Activated CD4-positive, alpha-beta T cell treated with anti-CD3 and anti-CD28 coated beads for 36 hours (primary cell): ENCODE results near the gene ARHGAP33. TPM values are rescaled to one million over a fixed set of nuclear protein-coding genes. Genes with fewer than 3 reads are reported as not detected.

Source experiments
- ATAC-seq: fragments of 200-7000 bp; cut with Tn5 transposase; one replicate; pipeline ENCODE4 v1.10.0; 2021; ENCODE audit warnings: mild to moderate bottlenecking, moderate library complexity
- CTCF ChIA-PET: fragments of 350-600 bp; sonication (Branson Sonifier 250); formaldehyde crosslinking; loops from one replicate; lab custom pipeline; 2021; ENCODE audit warnings: antibody characterized with exemption; lab: Charles Lee
- POLR2A ChIA-PET: fragments of 350-600 bp; sonication (Branson Sonifier 250); formaldehyde crosslinking; loops from one replicate; lab custom pipeline; 2021; ENCODE audit warnings: antibody characterized with exemption, inconsistent platforms; lab: Charles Lee
- DNase-seq: peaks from one replicate; pipeline ENCODE4 v3.0.0-alpha.2; 2020
- H3K27ac Mint-ChIP-seq: one replicate; pipeline ENCODE4 v1.8.0; 2021; ENCODE audit warnings: mixed read lengths
- H3K27me3 Mint-ChIP-seq: one replicate; pipeline ENCODE4 v1.8.0; 2021; ENCODE audit warnings: mixed read lengths
- H3K36me3 Mint-ChIP-seq: one replicate; pipeline ENCODE4 v1.8.0; 2021; ENCODE audit warnings: low read depth, mixed read lengths
- H3K4me1 Mint-ChIP-seq: one replicate; pipeline ENCODE4 v1.8.0; 2021; ENCODE audit warnings: mixed read lengths
- H3K4me3 Mint-ChIP-seq: one replicate; pipeline ENCODE4 v1.8.0; 2021; ENCODE audit warnings: mild to moderate bottlenecking, moderate library complexity, mixed read lengths
- H3K9me3 Mint-ChIP-seq: one replicate; pipeline ENCODE4 v1.8.0; 2021; ENCODE audit warnings: low read depth, mixed read lengths
- intact Hi-C, 2 experiments: fragments of 100-400 bp; cut with DNase I in 1 of 2; cut with micrococcal nuclease in 1 of 2; formaldehyde crosslinking; loops; one replicate each; pipeline versions ENCODE4 v1.14.2 to v1.15.1; 2022 to 2024; cut with DNase I, micrococcal nuclease
- total RNA-seq, 2 experiments: library from RNA; stranded (reverse); gene quantifications; one replicate each; pipeline ENCODE4 v1.2.3, GENCODE V29; 2021

ARHGAP33 gene
- total RNA-seq, 2 experiments from 2014 or later = 27.8 to 35.2 TPM

GRCh38 chr19:35740423-35741202 is 34.8 kb upstream of the ARHGAP33 start:
- Mint-ChIP-seq H3K27ac (peak overlapping the region; percentile 96), H3K9me3 (no peaks in the 10 kb centered on the region), H3K27me3 (no peaks in the 10 kb centered on the region), H3K4me3 (peak overlapping the region; percentile 82), H3K36me3 (peaks cover 49% of the 10 kb centered on the region), H3K4me1 (peaks cover 28% of the 10 kb centered on the region)
- intact Hi-C loops = loop anchor here (1.0 to 10.0 kb wide), 14 partner anchors 18 to 596 kb away; partner anchors contain the start of genes APLP1 (in 1 of the 2), ARHGAP33 (in 1 of the 2), ETV2 (in 1 of the 2) and FXYD7 (in 1 of the 2)
- ChIA-PET POLR2A (interaction anchor here (0.6 to 1.3 kb wide), 9 partner anchors 10 to 49 kb away, joined by 3 to 6 read pairs (median 4); no protein-coding TSS in a partner anchor), CTCF (interaction anchor here (0.6 to 2.2 kb wide), 14 partner anchors 10 to 274 kb away, joined by 3 to 14 read pairs (median 3); partner anchors contain the start of genes ALKBH6 and HAUS5)
- ATAC-seq (peak; percentile 67), DNase-seq (peak; percentile 99)

- intact Hi-C loops = loop anchor here (1.0 to 10.0 kb wide), 6 partner anchors 48 to 596 kb away; partner anchors contain the start of genes ETV2 (in 1 of the 2), FXYD7 (in 1 of the 2), POLR2I (in 1 of the 2) and SDHAF1 (in 1 of the 2)
- Mint-ChIP-seq H3K36me3 (peaks cover 46% of the 10 kb centered on the region), H3K4me3 (peak overlapping the region; percentile 82), H3K27me3 (no peaks in the 10 kb centered on the region), H3K9me3 (no peaks in the 10 kb centered on the region), H3K27ac (peak overlapping the region; percentile 96), H3K4me1 (peaks cover 33% of the 10 kb centered on the region)
- ATAC-seq (no peak), DNase-seq (no peak)
- ChIA-PET POLR2A (interaction anchor here (1.0 to 1.3 kb wide), 7 partner anchors 12 to 49 kb away, joined by 3 to 6 read pairs (median 4); no protein-coding TSS in a partner anchor), CTCF (interaction anchor here (0.7 to 2.2 kb wide), 9 partner anchors 10 to 273 kb away, joined by 3 to 14 read pairs (median 3); partner anchors contain the start of gene ALKBH6)
Measured at GRCh38 chr19:35741203-35741515, 34.2 kb upstream of the ARHGAP33 start.

- CTCF ChIA-PET = interaction anchor here (1.0 to 1.2 kb wide), 3 partner anchors 15 to 44 kb away, joined by 3 read pairs; partner anchors contain the start of gene HSPB6
- H3K9me3 Mint-ChIP-seq = no peaks in the 10 kb centered on the region
- H3K4me3 Mint-ChIP-seq = peak within 1 kb of the TSS; percentile 99
- peak within 1 kb of the TSS; percentile 96 for H3K27ac Mint-ChIP-seq
- intact Hi-C loops = loop anchor here (1.0 to 10.0 kb wide), 4 partner anchors 15 to 597 kb away; partner anchors contain the start of genes ETV2 (in 1 of the 2), FXYD7 (in 1 of the 2), HSPB6 (in 1 of the 2) and SDHAF1 (in 1 of the 2)
- ATAC-seq = peak; percentile 1
- H3K27me3 Mint-ChIP-seq = no peaks in the 10 kb centered on the region
- DNase-seq = peak; percentile 88
- POLR2A ChIA-PET = interaction anchor here (0.8 to 1.2 kb wide), 5 partner anchors 24 to 189 kb away, joined by 3 to 8 read pairs (median 6); partner anchors contain the start of gene COX6B1
- peaks cover 41% of the 10 kb centered on the region for H3K36me3 Mint-ChIP-seq
- H3K4me1 Mint-ChIP-seq = peaks cover 39% of the 10 kb centered on the region
Measured at GRCh38 chr19:35742121-35742724, 33.1 kb upstream of the ARHGAP33 start, which contains the start of gene IGFLR1. Gene IGFLR1 (minus strand): TSS chr19:35742452. CDS start chr19:35741180, 1,272 bp downstream.

DNA sequence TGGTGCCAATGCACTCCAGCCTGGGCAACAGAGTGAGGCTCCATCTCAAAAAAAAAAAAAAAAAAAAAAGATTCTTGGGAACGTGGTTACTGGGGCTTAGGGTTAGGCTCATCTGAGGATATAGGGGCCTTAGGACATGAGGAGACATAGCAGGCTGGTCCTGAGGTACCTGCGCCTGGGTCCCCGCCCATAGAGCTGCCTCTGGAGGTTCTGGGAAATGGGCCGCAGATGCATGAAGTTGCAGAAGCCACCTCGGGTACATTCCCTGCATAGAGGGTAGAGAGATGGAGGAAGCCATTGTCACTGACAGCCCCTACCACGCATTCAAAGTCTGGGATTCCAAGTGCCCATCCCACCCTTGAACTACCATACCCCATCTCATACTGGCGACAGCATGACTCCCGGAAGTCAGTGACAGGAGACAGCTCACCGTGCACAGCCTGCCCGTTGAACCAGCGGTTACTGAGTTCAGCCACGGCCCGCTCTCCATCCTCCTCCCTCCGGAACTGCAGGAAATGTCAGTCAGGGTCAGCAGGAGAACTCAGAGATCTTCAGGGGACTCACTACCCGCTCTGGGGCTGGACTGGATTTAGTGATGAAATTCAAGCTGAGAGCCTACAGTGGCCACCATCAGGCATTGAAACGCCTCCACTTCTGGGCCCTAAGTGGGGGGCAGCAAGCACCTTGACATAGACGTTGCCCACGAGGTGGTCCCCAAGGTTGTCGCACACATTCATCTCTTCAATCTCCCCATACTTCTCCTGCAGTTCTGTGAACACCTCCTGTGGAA is 31.5 kb upstream of the ARHGAP33 start:
- no peak for DNase-seq
- no peak for ATAC-seq
- ChIA-PET CTCF (interaction anchor here (1.0 to 2.0 kb wide), 5 partner anchors 22 to 186 kb away, joined by 3 to 8 read pairs (median 4); no protein-coding TSS in a partner anchor), POLR2A (interaction anchor here (1.8 to 2.3 kb wide), 2 partner anchors 25 to 41 kb away, joined by 10 to 13 read pairs; no protein-coding TSS in a partner anchor)
- H3K9me3 Mint-ChIP-seq = no peaks in the 10 kb centered on the region
- peak overlapping the region; percentile 99 for H3K4me3 Mint-ChIP-seq
- peaks cover 46% of the 10 kb centered on the region for H3K4me1 Mint-ChIP-seq
- H3K36me3 Mint-ChIP-seq = peaks cover 31% of the 10 kb centered on the region
- H3K27me3 Mint-ChIP-seq = no peaks in the 10 kb centered on the region
- intact Hi-C loops = loop anchor here (1.0 to 10.0 kb wide), 9 partner anchors 27 to 599 kb away; partner anchors contain the start of genes ARHGAP33 (in 2 of the 2), ETV2 (in 1 of the 2), FXYD7 (in 1 of the 2) and SDHAF1 (in 1 of the 2)
- peak overlapping the region; percentile 100 for H3K27ac Mint-ChIP-seq

GRCh38 chr19:35744430-35745327 is 30.7 kb upstream of the ARHGAP33 start:
- H3K4me3 Mint-ChIP-seq = peak overlapping the region; percentile 99
- no peaks in the 10 kb centered on the region for H3K9me3 Mint-ChIP-seq
- ATAC-seq = peak; percentile 57
- ChIA-PET CTCF (interaction anchor here (0.6 to 2.0 kb wide), 8 partner anchors 23 to 398 kb away, joined by 3 to 8 read pairs (median 4); no protein-coding TSS in a partner anchor), POLR2A (interaction anchor here (1.0 to 2.3 kb wide), 4 partner anchors 26 to 187 kb away, joined by 4 to 13 read pairs (median 8); no protein-coding TSS in a partner anchor)
- peaks cover 30% of the 10 kb centered on the region for H3K36me3 Mint-ChIP-seq
- H3K4me1 Mint-ChIP-seq = peaks cover 49% of the 10 kb centered on the region
- DNase-seq = peak; percentile 96
- intact Hi-C loops = loop anchor here (1.0 to 10.0 kb wide), 14 partner anchors 27 to 600 kb away; partner anchors contain the start of genes ARHGAP33 (in 2 of the 2), ETV2 (in 1 of the 2), FXYD7 (in 1 of the 2) and SDHAF1 (in 1 of the 2)
- no peaks in the 10 kb centered on the region for H3K27me3 Mint-ChIP-seq
- peak overlapping the region; percentile 100 for H3K27ac Mint-ChIP-seq

- peak; percentile 51 for ATAC-seq
- peaks cover 51% of the 10 kb centered on the region for H3K4me1 Mint-ChIP-seq
- POLR2A ChIA-PET = interaction anchor here (0.5 to 2.3 kb wide), 6 partner anchors 27 to 749 kb away, joined by 4 to 13 read pairs (median 5); no protein-coding TSS in a partner anchor
- intact Hi-C loops = loop anchor here (1.0 to 10.0 kb wide), 8 partner anchors 28 to 601 kb away; partner anchors contain the start of genes ARHGAP33 (in 2 of the 2), FXYD7 (in 1 of the 2) and TBCB (in 1 of the 2)
- no peaks in the 10 kb centered on the region for H3K9me3 Mint-ChIP-seq
- peaks cover 30% of the 10 kb centered on the region for H3K36me3 Mint-ChIP-seq
- no peaks in the 10 kb centered on the region for H3K27me3 Mint-ChIP-seq
- DNase-seq = peak; percentile 97
- H3K4me3 Mint-ChIP-seq = peak within 1 kb of the TSS; percentile 99
- CTCF ChIA-PET = interaction anchor here (1.0 to 2.0 kb wide), 5 partner anchors 24 to 186 kb away, joined by 3 to 8 read pairs (median 4); no protein-coding TSS in a partner anchor
- H3K27ac Mint-ChIP-seq = peak within 1 kb of the TSS; percentile 100
Measured at GRCh38 chr19:35745328-35746086, 29.9 kb upstream of the ARHGAP33 start, which contains the start of the genes PSENEN and U2AF1L4. Gene PSENEN (plus strand): TSS chr19:35745651. CDS start chr19:35745931, 280 bp downstream. Gene U2AF1L4 (minus strand): TSS chr19:35745418. CDS start chr19:35745391, 27 bp downstream.

GRCh38 chr19:35746087-35746462 is 29.3 kb upstream of the ARHGAP33 start:
- Mint-ChIP-seq H3K4me3 (peak overlapping the region; percentile 99), H3K4me1 (peaks cover 51% of the 10 kb centered on the region), H3K36me3 (peaks cover 28% of the 10 kb centered on the region), H3K27ac (peak overlapping the region; percentile 100), H3K9me3 (no peaks in the 10 kb centered on the region), H3K27me3 (no peaks in the 10 kb centered on the region)
- DNase-seq (no peak), ATAC-seq (no peak)
- ChIA-PET POLR2A (interaction anchor here (0.5 to 1.0 kb wide), 3 partner anchors 113 to 749 kb away, joined by 4 to 5 read pairs (median 5); no protein-coding TSS in a partner anchor), CTCF (interaction anchor here (1.5 to 1.6 kb wide), 2 partner anchors 124 to 185 kb away, joined by 4 to 5 read pairs; no protein-coding TSS in a partner anchor)
- intact Hi-C loops = loop anchor here in 1 of 2 experiments (10.0 kb wide), 1 partner anchor 601 kb away; the partner anchor contains the start of gene FXYD7

- DNase-seq (no peak), ATAC-seq (no peak)
- Mint-ChIP-seq H3K27me3 (no peaks in the 10 kb centered on the region), H3K4me1 (peaks cover 51% of the 10 kb centered on the region), H3K4me3 (peak overlapping the region; percentile 99), H3K27ac (peak overlapping the region; percentile 100), H3K36me3 (peaks cover 28% of the 10 kb centered on the region), H3K9me3 (no peaks in the 10 kb centered on the region)
- intact Hi-C loops = loop anchor here in 1 of 2 experiments (10.0 kb wide), 1 partner anchor 602 kb away; the partner anchor contains the start of gene FXYD7
- ChIA-PET CTCF (no interaction called here), POLR2A (no interaction called here)
Measured at GRCh38 chr19:35746531-35746930, 28.8 kb upstream of the ARHGAP33 start.
